Activated CD8-positive, alpha-beta memory T cell treated with anti-CD3 and anti-CD28 coated beads, Interleukin-2, amount 10 ng/mL, durations not matched to agents 7 days and 5 days (primary cell): Measurements from ENCODE around the gene PNLDC1. TPM values are rescaled to one million over a fixed set of nuclear protein-coding genes. Genes with fewer than 3 reads are reported as not detected.
"Not testable (repeated sequence)": the region's sequence is repeated elsewhere in the genome, so short reads cannot be mapped to it uniquely, and the experiment has no call there.

ENCODE experiments used
- ATAC-seq: fragments of 150-1000 bp; cut with Tn5 transposase; one replicate; pipeline ENCODE4 v1.10.0; 2021; ENCODE audit warnings: moderate library complexity
- CTCF ChIA-PET: fragments of 350-600 bp; sonication (Branson Sonifier 250); formaldehyde crosslinking; loops from one replicate; lab custom pipeline; 2021; ENCODE audit warnings: antibody characterized with exemption; lab: Charles Lee
- DNase-seq: peaks from one replicate; pipeline ENCODE4 v3.0.0-alpha.2; 2020
- H3K27ac Mint-ChIP-seq: one replicate; pipeline ENCODE4 v1.8.0; 2021; ENCODE audit warnings: mild to moderate bottlenecking, mixed read lengths
- H3K27me3 Mint-ChIP-seq: one replicate; pipeline ENCODE4 v1.8.0; 2021; ENCODE audit warnings: mixed read lengths
- H3K36me3 Mint-ChIP-seq: one replicate; pipeline ENCODE4 v1.8.0; 2021; ENCODE audit warnings: mild to moderate bottlenecking, mixed read lengths
- H3K4me1 Mint-ChIP-seq: one replicate; pipeline ENCODE4 v1.8.0; 2021; ENCODE audit warnings: mixed read lengths
- H3K4me3 Mint-ChIP-seq: one replicate; pipeline ENCODE4 v1.8.0; 2021; ENCODE audit warnings: mild to moderate bottlenecking, moderate library complexity, mixed read lengths
- H3K9me3 Mint-ChIP-seq: one replicate; pipeline ENCODE4 v1.8.0; 2022; ENCODE audit warnings: low read depth, mixed read lengths
- total RNA-seq, 2 experiments: library from RNA; stranded (reverse); gene quantifications; one replicate each; pipeline ENCODE4 v1.2.3, GENCODE V29; 2021

PNLDC1 gene
- total RNA-seq, 2 experiments from 2014 or later, result 0.75 to 1.4 TPM

GRCh38 chr6:159830501-159831372, 30.7 kb downstream of the PNLDC1 start:
- ATAC-seq (no peak), DNase-seq (no peak)
- peaks cover 10% of the 10 kb centered on the region for H3K4me1 Mint-ChIP-seq
- H3K36me3 Mint-ChIP-seq, result no peaks in the 10 kb centered on the region
- CTCF ChIA-PET, result no interaction called here
- peaks cover 8% of the 10 kb centered on the region for H3K27me3 Mint-ChIP-seq
- H3K4me3 Mint-ChIP-seq, result no peak overlapping the region
- no peak overlapping the region for H3K27ac Mint-ChIP-seq
- H3K9me3 Mint-ChIP-seq, result no peaks in the 10 kb centered on the region

GRCh38 chr6:159831373-159831679, 31.2 kb downstream of the PNLDC1 start:
- DNase-seq (no peak), ATAC-seq (no peak)
- H3K9me3 Mint-ChIP-seq, result no peaks in the 10 kb centered on the region
- CTCF ChIA-PET, result no interaction called here
- peaks cover 8% of the 10 kb centered on the region for H3K27me3 Mint-ChIP-seq
- H3K4me1 Mint-ChIP-seq, result peaks cover 10% of the 10 kb centered on the region
- H3K36me3 Mint-ChIP-seq, result no peaks in the 10 kb centered on the region
- H3K27ac Mint-ChIP-seq, result no peak overlapping the region
- H3K4me3 Mint-ChIP-seq, result no peak overlapping the region

GRCh38 chr6:159832946-159833345, 32.9 kb downstream of the PNLDC1 start:
- Mint-ChIP-seq H3K4me3 (no peak overlapping the region), H3K27me3 (peaks cover 8% of the 10 kb centered on the region), H3K27ac (no peak overlapping the region), H3K4me1 (peaks cover 10% of the 10 kb centered on the region), H3K9me3 (no peaks in the 10 kb centered on the region), H3K36me3 (no peaks in the 10 kb centered on the region)
- ATAC-seq, result no peak
- no peak for DNase-seq
- CTCF ChIA-PET, result no interaction called here

- Mint-ChIP-seq H3K27ac (no peak overlapping the region), H3K4me3 (no peak overlapping the region), H3K9me3 (no peaks in the 10 kb centered on the region), H3K27me3 (peaks cover 8% of the 10 kb centered on the region), H3K36me3 (no peaks in the 10 kb centered on the region), H3K4me1 (peaks cover 10% of the 10 kb centered on the region)
- CTCF ChIA-PET, result no interaction called here
- no peak for ATAC-seq
- no peak for DNase-seq
Observed at GRCh38 chr6:159833556-159833955, 33.5 kb downstream of the PNLDC1 start.

- DNase-seq (no peak), ATAC-seq (no peak)
- Mint-ChIP-seq H3K4me3 (no peak overlapping the region), H3K27me3 (peaks cover 8% of the 10 kb centered on the region), H3K27ac (no peak overlapping the region), H3K36me3 (no peaks in the 10 kb centered on the region), H3K4me1 (peaks cover 10% of the 10 kb centered on the region), H3K9me3 (no peaks in the 10 kb centered on the region)
- CTCF ChIA-PET, result no interaction called here
Observed at GRCh38 chr6:159833997-159834603, 34.0 kb downstream of the PNLDC1 start.

GRCh38 chr6:159836718-159837490, 36.8 kb downstream of the PNLDC1 start:
- no peak for ATAC-seq
- Mint-ChIP-seq H3K9me3 (no peaks in the 10 kb centered on the region), H3K4me3 (no peak overlapping the region), H3K27ac (no peak overlapping the region), H3K36me3 (no peaks in the 10 kb centered on the region), H3K27me3 (peaks cover 15% of the 10 kb centered on the region), H3K4me1 (peaks cover 3% of the 10 kb centered on the region)
- no peak for DNase-seq
- CTCF ChIA-PET, result no interaction called here

GRCh38 chr6:159837511-159837910, 37.4 kb downstream of the PNLDC1 start:
- H3K36me3 Mint-ChIP-seq, result no peaks in the 10 kb centered on the region
- no peaks in the 10 kb centered on the region for H3K9me3 Mint-ChIP-seq
- ATAC-seq (no peak), DNase-seq (no peak)
- H3K4me1 Mint-ChIP-seq, result peaks cover 3% of the 10 kb centered on the region
- CTCF ChIA-PET, result no interaction called here
- peaks cover 15% of the 10 kb centered on the region for H3K27me3 Mint-ChIP-seq
- no peak overlapping the region for H3K4me3 Mint-ChIP-seq
- no peak overlapping the region for H3K27ac Mint-ChIP-seq

- Mint-ChIP-seq H3K4me3 (no peak overlapping the region), H3K36me3 (no peaks in the 10 kb centered on the region), H3K4me1 (peaks cover 3% of the 10 kb centered on the region), H3K27me3 (peaks cover 15% of the 10 kb centered on the region), H3K9me3 (no peaks in the 10 kb centered on the region), H3K27ac (no peak overlapping the region)
- DNase-seq, result no peak
- CTCF ChIA-PET, result no interaction called here
- ATAC-seq, result no peak
Observed at GRCh38 chr6:159838020-159838744, 38.1 kb downstream of the PNLDC1 start.

GRCh38 chr6:159842035-159842434, 42.0 kb downstream of the PNLDC1 start:
- no peaks in the 10 kb centered on the region for H3K9me3 Mint-ChIP-seq
- CTCF ChIA-PET, result no interaction called here
- no peak overlapping the region for H3K27ac Mint-ChIP-seq
- no peaks in the 10 kb centered on the region for H3K4me1 Mint-ChIP-seq
- H3K36me3 Mint-ChIP-seq, result no peaks in the 10 kb centered on the region
- peaks cover 15% of the 10 kb centered on the region for H3K27me3 Mint-ChIP-seq
- H3K4me3 Mint-ChIP-seq, result no peak overlapping the region
- no peak for DNase-seq
- no peak for ATAC-seq

- CTCF ChIA-PET, result no interaction called here
- no peak for ATAC-seq
- no peak overlapping the region for H3K4me3 Mint-ChIP-seq
- H3K4me1 Mint-ChIP-seq, result peaks cover under 1% of the 10 kb centered on the region
- peaks cover 6% of the 10 kb centered on the region for H3K9me3 Mint-ChIP-seq
- peaks cover 11% of the 10 kb centered on the region for H3K27me3 Mint-ChIP-seq
- no peak overlapping the region for H3K27ac Mint-ChIP-seq
- DNase-seq, result no peak
- H3K36me3 Mint-ChIP-seq, result no peaks in the 10 kb centered on the region
Observed at GRCh38 chr6:159844737-159845645, 44.9 kb downstream of the PNLDC1 start.

GRCh38 chr6:159848552-159848951, 48.5 kb downstream of the PNLDC1 start:
- H3K4me1 Mint-ChIP-seq, DNase-seq, H3K27me3 Mint-ChIP-seq, H3K36me3 Mint-ChIP-seq, ATAC-seq, H3K9me3 Mint-ChIP-seq, CTCF ChIA-PET, H3K27ac Mint-ChIP-seq, H3K4me3 Mint-ChIP-seq: not testable (repeated sequence)

GRCh38 chr6:159849851-159850250, 49.8 kb downstream of the PNLDC1 start:
- H3K4me3 Mint-ChIP-seq, H3K4me1 Mint-ChIP-seq, H3K9me3 Mint-ChIP-seq, H3K36me3 Mint-ChIP-seq, DNase-seq, H3K27ac Mint-ChIP-seq, ATAC-seq: not testable (repeated sequence)
- peaks cover 13% of the 10 kb centered on the region for H3K27me3 Mint-ChIP-seq
- CTCF ChIA-PET, result interaction anchor here (0.6 kb wide), 1 partner anchor 158 kb away, joined by 3 read pairs; no protein-coding TSS in a partner anchor
